Subcutaneous abdominal adipose tissue (tissue), 5 donors: Measurements from ENCODE around the gene C9orf43.
A peak's percentile ranks its signal among the peaks of the same experiment; 100 is the strongest.
"Not testable (repeated sequence)": the region's sequence is repeated elsewhere in the genome, so short reads cannot be mapped to it uniquely, and the experiment has no call there.

Source experiments
- H3K27ac ChIP-seq: one replicate; pipeline ENCODE4 v1.7.0; 2013; ENCODE audit warnings: low read depth, mild to moderate bottlenecking, inconsistent platforms, low read length, moderate library complexity
- H3K27me3 ChIP-seq, 5 donors: one replicate each; pipeline ENCODE4 v1.7.0; 2013; ENCODE audit warnings: low read length in 5 of 5, inconsistent platforms in 1 of 5; ENCODE audit not compliant: control insufficient read depth in 5 of 5, insufficient read depth in 4 of 5
- H3K36me3 ChIP-seq, 5 donors: one replicate each; pipeline ENCODE4 v1.7.0; 2013; ENCODE audit warnings: low read length in 5 of 5; ENCODE audit not compliant: control insufficient read depth in 5 of 5, insufficient read depth in 5 of 5
- H3K4me1 ChIP-seq, 5 donors: one replicate each; pipeline ENCODE4 v1.7.0; 2013; ENCODE audit warnings: low read length in 5 of 5, mild to moderate bottlenecking in 3 of 5, moderate library complexity in 1 of 5; ENCODE audit not compliant: control insufficient read depth in 5 of 5, insufficient read depth in 5 of 5
- H3K4me3 ChIP-seq, 5 donors: one replicate each; pipeline ENCODE4 v1.7.0; 2013; ENCODE audit warnings: low read length in 5 of 5, low read depth in 1 of 5
- H3K9ac ChIP-seq, 5 donors: one replicate each; pipeline ENCODE4 v1.7.0; 2013; ENCODE audit warnings: low read length in 5 of 5, mild to moderate bottlenecking in 4 of 5, moderate library complexity in 3 of 5
- H3K9me3 ChIP-seq, 5 donors: one replicate each; pipeline ENCODE4 v1.7.0; 2013; ENCODE audit warnings: low read length in 5 of 5; ENCODE audit not compliant: control insufficient read depth in 5 of 5
- donor health status: healthy.
- donor health status: healthy.
- donor health status: healthy.
- donor health status: healthy.
- donor health status: healthy.

C9orf43 gene

GRCh38 chr9:113372059-113372458, 38.5 kb upstream of the C9orf43 start:
- H3K4me3 ChIP-seq: no peak overlapping the region
- H3K4me1 ChIP-seq: peaks cover 0 to 18% (median 8%) of the 10 kb centered on the region in 5 donors

GRCh38 chr9:113373256-113373655, 37.3 kb upstream of the C9orf43 start:
- Histone ChIP-seq H3K4me1 (peaks cover 0 to 21% (median 11%) of the 10 kb centered on the region in 5 donors), H3K36me3 (peaks cover 0 to 22% (median 16%) of the 10 kb centered on the region in 5 donors), H3K4me3 (no peak overlapping the region), H3K27me3 (no peaks in the 10 kb centered on the region), H3K27ac (no peak overlapping the region), H3K9me3 (no peaks in the 10 kb centered on the region), H3K9ac (peak overlapping the region in 1 of 5 donors; percentile 30)

More at GRCh38 chr9:113372059-113372458, 38.5 kb upstream of the C9orf43 start:
- no peak overlapping the region for H3K27ac ChIP-seq
- no peaks in the 10 kb centered on the region for H3K27me3 ChIP-seq
- no peaks in the 10 kb centered on the region for H3K9me3 ChIP-seq
- H3K36me3 ChIP-seq: peaks cover 0 to 22% (median 16%) of the 10 kb centered on the region in 5 donors
- no peak overlapping the region for H3K9ac ChIP-seq

GRCh38 chr9:113373676-113374392, 36.7 kb upstream of the C9orf43 start:
- Histone ChIP-seq H3K27me3 (no peaks in the 10 kb centered on the region), H3K36me3 (peaks cover 0 to 22% (median 16%) of the 10 kb centered on the region in 5 donors), H3K9ac (no peak overlapping the region), H3K4me3 (no peak overlapping the region), H3K9me3 (no peaks in the 10 kb centered on the region), H3K27ac (no peak overlapping the region), H3K4me1 (peaks cover 0 to 21% (median 11%) of the 10 kb centered on the region in 5 donors)

GRCh38 chr9:113375057-113376023, 35.2 kb upstream of the C9orf43 start:
- no peaks in the 10 kb centered on the region for H3K27me3 ChIP-seq
- H3K4me3 ChIP-seq: peak overlapping the region in 4 of 5 donors; percentile 17 to 86 (median 62)
- H3K9me3 ChIP-seq: no peaks in the 10 kb centered on the region
- peak overlapping the region; percentile 55 for H3K27ac ChIP-seq
- H3K4me1 ChIP-seq: peaks cover 0 to 21% (median 11%) of the 10 kb centered on the region in 5 donors
- peak overlapping the region in 4 of 5 donors; percentile 0 to 62 (median 34) for H3K9ac ChIP-seq
- peaks cover 0 to 22% (median 16%) of the 10 kb centered on the region in 5 donors for H3K36me3 ChIP-seq

- H3K4me1 ChIP-seq: peaks cover 0 to 20% (median 11%) of the 10 kb centered on the region in 5 donors
These were observed 33.6 kb upstream of the C9orf43 start, which contains the start of gene HDHD3 for GRCh38 chr9:113376634-113377567. Gene HDHD3, minus strand, starts transcription at chr9:113376986. Its CDS starts 2,632 bp downstream, at chr9:113374354.

GRCh38 chr9:113379094-113379828, 31.3 kb upstream of the C9orf43 start:
- not testable (repeated sequence) for H3K9ac ChIP-seq, H3K27me3 ChIP-seq, H3K9me3 ChIP-seq, H3K4me3 ChIP-seq, H3K36me3 ChIP-seq, H3K27ac ChIP-seq
- peaks cover 0 to 17% (median 11%) of the 10 kb centered on the region in 5 donors for H3K4me1 ChIP-seq

More at GRCh38 chr9:113376634-113377567, 33.6 kb upstream of the C9orf43 start, which contains the start of gene HDHD3:
- Histone ChIP-seq H3K4me3 (peak within 1 kb of the TSS; percentile 73 to 86 (median 79)), H3K9me3 (no peaks in the 10 kb centered on the region), H3K27ac (peak within 1 kb of the TSS; percentile 69), H3K36me3 (peaks cover 0 to 22% (median 16%) of the 10 kb centered on the region in 5 donors), H3K27me3 (no peaks in the 10 kb centered on the region), H3K9ac (peak within 1 kb of the TSS; percentile 56 to 91 (median 80))

- not testable (repeated sequence) for H3K27me3 ChIP-seq, H3K27ac ChIP-seq, H3K36me3 ChIP-seq, H3K9ac ChIP-seq, H3K4me3 ChIP-seq, H3K9me3 ChIP-seq
- peaks cover 0 to 17% (median 11%) of the 10 kb centered on the region in 5 donors for H3K4me1 ChIP-seq
These were observed 30.7 kb upstream of the C9orf43 start for GRCh38 chr9:113379829-113380210.

- Histone ChIP-seq H3K27me3 (no peaks in the 10 kb centered on the region), H3K36me3 (peaks cover 0 to 2% (median 0%) of the 10 kb centered on the region in 5 donors), H3K4me1 (peaks cover 0 to 8% (median 3%) of the 10 kb centered on the region in 5 donors), H3K9ac (no peak overlapping the region), H3K9me3 (no peaks in the 10 kb centered on the region), H3K4me3 (no peak overlapping the region), H3K27ac (no peak overlapping the region)
These were observed 29.6 kb upstream of the C9orf43 start for GRCh38 chr9:113380869-113381378.
